PC-9 (cell line): ENCODE results near the gene ARHGEF33. TPM values are rescaled to one million over a fixed set of nuclear protein-coding genes. Genes with fewer than 3 reads are reported as not detected.
A peak's percentile ranks its signal among the peaks of the same experiment; 100 is the strongest.

ENCODE experiments used
- BruUV-seq: library from RNA; stranded (reverse); fragments of 400-500 nt; replicated peaks from 2 replicates; lab custom pipeline; 2021; lab: Mats Ljungman, UMichigan
- CTCF ChIA-PET: fragments of 300-600 bp; sonication (Branson Sonifier 250); formaldehyde crosslinking; loops from one replicate; lab custom pipeline; 2022; ENCODE audit warnings: antibody characterized with exemption; lab: Charles Lee
- POLR2A ChIA-PET: fragments of 300-600 bp; sonication (Branson Sonifier 250); formaldehyde crosslinking; loops from one replicate; lab custom pipeline; 2022; ENCODE audit warnings: antibody characterized with exemption; ENCODE audit not compliant: unreplicated experiment; lab: Charles Lee
- DNase-seq, 2 experiments: peaks; one replicate each; pipeline versions ENCODE4 v3.0.0 to v3.0.0-alpha.2; 2015 to 2022; ENCODE audit warnings: mixed read lengths in 1 of 2
- H2AFZ ChIP-seq: fragments of 200-600 bp; sonication (generic); 2 replicates; pipeline ENCODE4 v1.8.1; 2017; ENCODE audit warnings: antibody characterized with exemption
- H3F3A ChIP-seq: fragments of 200-600 bp; sonication (generic); 2 replicates; pipeline ENCODE4 v1.8.1; 2017; ENCODE audit warnings: antibody characterized with exemption, mild to moderate bottlenecking, low read depth; ENCODE audit not compliant: insufficient read depth
- H3K27ac ChIP-seq: fragments of 200-600 bp; sonication (generic); 2 replicates; pipeline ENCODE4 v1.6.1; 2016; ENCODE audit warnings: mixed run types
- H3K27me3 ChIP-seq: fragments of 200-600 bp; sonication (generic); 2 replicates; pipeline ENCODE4 v1.6.1; 2016; ENCODE audit warnings: low read depth, mixed run types; ENCODE audit not compliant: insufficient read depth
- H3K36me3 ChIP-seq: fragments of 200-600 bp; sonication (generic); 2 replicates; pipeline ENCODE4 v1.6.1; 2016; ENCODE audit warnings: low read depth, mixed run types
- H3K4me1 ChIP-seq: fragments of 200-600 bp; sonication (generic); replicated peaks from 2 replicates; pipeline ENCODE4 v1.6.1; 2016; ENCODE audit warnings: mixed run types; ENCODE audit not compliant: insufficient read depth
- H3K4me2 ChIP-seq: fragments of 200-600 bp; sonication (generic); 2 replicates; pipeline ENCODE4 v1.6.1; 2017; ENCODE audit warnings: mixed run types
- H3K4me3 ChIP-seq: fragments of 200-600 bp; sonication (generic); 2 replicates; pipeline ENCODE4 v1.6.1; 2016; ENCODE audit warnings: mixed run types
- H3K79me2 ChIP-seq: fragments of 200-600 bp; sonication (generic); 2 replicates; pipeline ENCODE4 v1.6.1; 2017; ENCODE audit warnings: low read depth, mixed run types
- H3K9me2 ChIP-seq: fragments of 200-600 bp; sonication (generic); 2 replicates; pipeline ENCODE4 v1.8.1; 2017; ENCODE audit warnings: mild to moderate bottlenecking; ENCODE audit not compliant: insufficient read depth
- H3K9me3 ChIP-seq: fragments of 200-600 bp; sonication (generic); 2 replicates; pipeline ENCODE4 v1.8.1; 2016; ENCODE audit warnings: low read depth; ENCODE audit not compliant: insufficient read depth
- H4K20me1 ChIP-seq: fragments of 200-600 bp; sonication (generic); 2 replicates; pipeline ENCODE4 v1.8.1; 2017; ENCODE audit not compliant: insufficient read depth
- EZH2 ChIP-seq: fragments of 200-600 bp; sonication (generic); IDR thresholded peaks from 2 replicates; pipeline ENCODE4 v1.8.0; 2017; ENCODE audit warnings: antibody characterized with exemption, low read depth
- intact Hi-C: fragments of 100-400 bp; cut with micrococcal nuclease; formaldehyde crosslinking; loops from one replicate; pipeline ENCODE4 v1.10.0; 2022; ENCODE audit not compliant: unreplicated experiment
- total RNA-seq: library from RNA; stranded (reverse); gene quantifications from 2 replicates; pipeline ENCODE4 v1.2.3, GENCODE V29; 2021
- TF ChIP-seq, protein P1 (sequence below): fragments of 200-600 bp; sonication (generic); conservative IDR thresholded peaks from 2 replicates; pipeline ENCODE4 v1.6.1; 2017; ENCODE audit warnings: mixed run types, antibody characterized with exemption, mild to moderate bottlenecking, moderate library complexity

Gene ARHGEF33
- total RNA-seq, 1 experiment from 2014 or later: 1.0 TPM

DNA sequence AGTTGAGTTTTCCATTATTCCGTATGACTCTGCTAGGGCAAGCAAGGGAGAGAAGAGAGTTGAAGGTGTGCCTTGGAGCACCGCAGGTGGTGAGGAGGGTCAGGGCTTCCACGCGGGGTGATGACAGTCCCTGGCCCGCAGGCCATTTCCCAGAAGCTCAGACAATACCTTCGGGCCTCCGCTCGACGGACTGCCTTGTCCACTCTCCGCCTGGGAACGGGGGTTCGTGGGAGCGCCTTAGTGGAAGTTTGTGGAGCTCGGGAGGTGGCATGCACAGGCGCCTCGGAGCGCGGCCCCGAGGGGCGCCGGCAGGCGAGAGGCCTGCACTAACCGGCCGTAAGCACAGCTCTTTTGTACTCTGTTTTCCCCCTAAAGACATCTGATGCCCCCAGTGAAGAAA lies 69.8 kb downstream of the ARHGEF33 start:
- no peak overlapping the region for H3K4me3 ChIP-seq
- no peaks in the 10 kb centered on the region for H3K9me2 ChIP-seq
- no TSS peak for BruUV-seq
- no peak overlapping the region for H3K4me2 ChIP-seq
- no peaks in the 10 kb centered on the region for H4K20me1 ChIP-seq
- no peaks in the 10 kb centered on the region for H3K27me3 ChIP-seq
- intact Hi-C loops: no loop called here
- H3K9me3 ChIP-seq: no peaks in the 10 kb centered on the region
- CTCF ChIA-PET: interaction anchor here (1.2 kb wide), 1 partner anchor 12 kb away, joined by 3 read pairs; no protein-coding TSS in a partner anchor
- H3K27ac ChIP-seq: no peak overlapping the region
- no peak overlapping the region for H2AFZ ChIP-seq
- no peaks in the 10 kb centered on the region for H3K36me3 ChIP-seq
- TF ChIP-seq, protein P1, sequence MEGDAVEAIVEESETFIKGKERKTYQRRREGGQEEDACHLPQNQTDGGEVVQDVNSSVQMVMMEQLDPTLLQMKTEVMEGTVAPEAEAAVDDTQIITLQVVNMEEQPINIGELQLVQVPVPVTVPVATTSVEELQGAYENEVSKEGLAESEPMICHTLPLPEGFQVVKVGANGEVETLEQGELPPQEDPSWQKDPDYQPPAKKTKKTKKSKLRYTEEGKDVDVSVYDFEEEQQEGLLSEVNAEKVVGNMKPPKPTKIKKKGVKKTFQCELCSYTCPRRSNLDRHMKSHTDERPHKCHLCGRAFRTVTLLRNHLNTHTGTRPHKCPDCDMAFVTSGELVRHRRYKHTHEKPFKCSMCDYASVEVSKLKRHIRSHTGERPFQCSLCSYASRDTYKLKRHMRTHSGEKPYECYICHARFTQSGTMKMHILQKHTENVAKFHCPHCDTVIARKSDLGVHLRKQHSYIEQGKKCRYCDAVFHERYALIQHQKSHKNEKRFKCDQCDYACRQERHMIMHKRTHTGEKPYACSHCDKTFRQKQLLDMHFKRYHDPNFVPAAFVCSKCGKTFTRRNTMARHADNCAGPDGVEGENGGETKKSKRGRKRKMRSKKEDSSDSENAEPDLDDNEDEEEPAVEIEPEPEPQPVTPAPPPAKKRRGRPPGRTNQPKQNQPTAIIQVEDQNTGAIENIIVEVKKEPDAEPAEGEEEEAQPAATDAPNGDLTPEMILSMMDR: no peak
- no peak for TF ChIP-seq EZH2
- no peaks in the 10 kb centered on the region for H3K4me1 ChIP-seq
- no peaks in the 10 kb centered on the region for H3F3A ChIP-seq
- POLR2A ChIA-PET: interaction anchor here (0.9 kb wide), 1 partner anchor 208 kb away, joined by 7 read pairs; no protein-coding TSS in a partner anchor
- no peaks in the 10 kb centered on the region for H3K79me2 ChIP-seq
- no peak for DNase-seq

DNA sequence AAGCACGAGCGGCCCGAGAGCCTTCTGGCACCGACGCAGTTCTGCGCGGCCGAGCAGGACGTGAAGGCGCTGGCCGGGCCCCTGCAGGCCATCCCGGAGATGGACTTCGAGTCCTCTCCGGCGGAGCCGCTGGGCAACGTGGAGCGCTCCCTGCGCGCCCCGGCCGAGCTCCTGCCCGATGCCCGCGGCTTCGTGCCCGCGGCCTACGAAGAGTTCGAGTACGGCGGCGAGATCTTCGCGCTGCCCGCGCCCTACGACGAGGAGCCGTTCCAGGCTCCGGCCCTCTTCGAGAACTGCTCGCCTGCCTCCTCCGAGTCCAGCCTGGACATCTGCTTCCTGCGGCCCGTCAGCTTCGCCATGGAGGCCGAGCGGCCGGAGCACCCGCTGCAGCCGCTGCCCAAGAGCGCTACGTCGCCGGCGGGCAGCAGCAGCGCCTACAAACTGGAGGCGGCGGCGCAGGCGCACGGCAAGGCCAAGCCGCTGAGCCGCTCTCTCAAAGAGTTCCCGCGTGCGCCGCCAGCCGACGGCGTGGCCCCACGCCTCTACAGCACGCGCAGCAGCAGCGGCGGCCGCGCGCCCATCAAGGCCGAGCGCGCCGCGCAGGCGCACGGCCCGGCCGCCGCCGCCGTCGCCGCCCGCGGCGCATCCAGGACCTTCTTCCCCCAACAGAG lies 70.4 kb downstream of the ARHGEF33 start:
- Histone ChIP-seq H3K27ac (no peak overlapping the region), H3K36me3 (no peaks in the 10 kb centered on the region), H3K9me3 (no peaks in the 10 kb centered on the region), H3K4me3 (no peak overlapping the region), H3K9me2 (no peaks in the 10 kb centered on the region), H3K4me1 (no peaks in the 10 kb centered on the region), H3K27me3 (no peaks in the 10 kb centered on the region), H3F3A (no peaks in the 10 kb centered on the region), H4K20me1 (no peaks in the 10 kb centered on the region), H2AFZ (no peak overlapping the region), H3K79me2 (no peaks in the 10 kb centered on the region), H3K4me2 (no peak overlapping the region)
- TF ChIP-seq, protein P1: no peak
- no peak for TF ChIP-seq EZH2
- ChIA-PET POLR2A (interaction anchor here (0.9 kb wide), 1 partner anchor 209 kb away, joined by 7 read pairs; no protein-coding TSS in a partner anchor), CTCF (interaction anchor here (1.2 kb wide), 1 partner anchor 12 kb away, joined by 3 read pairs; no protein-coding TSS in a partner anchor)
- peak in 1 of 2 experiments; percentile 64 for DNase-seq
- BruUV-seq: no TSS peak
- intact Hi-C loops: no loop called here

DNA sequence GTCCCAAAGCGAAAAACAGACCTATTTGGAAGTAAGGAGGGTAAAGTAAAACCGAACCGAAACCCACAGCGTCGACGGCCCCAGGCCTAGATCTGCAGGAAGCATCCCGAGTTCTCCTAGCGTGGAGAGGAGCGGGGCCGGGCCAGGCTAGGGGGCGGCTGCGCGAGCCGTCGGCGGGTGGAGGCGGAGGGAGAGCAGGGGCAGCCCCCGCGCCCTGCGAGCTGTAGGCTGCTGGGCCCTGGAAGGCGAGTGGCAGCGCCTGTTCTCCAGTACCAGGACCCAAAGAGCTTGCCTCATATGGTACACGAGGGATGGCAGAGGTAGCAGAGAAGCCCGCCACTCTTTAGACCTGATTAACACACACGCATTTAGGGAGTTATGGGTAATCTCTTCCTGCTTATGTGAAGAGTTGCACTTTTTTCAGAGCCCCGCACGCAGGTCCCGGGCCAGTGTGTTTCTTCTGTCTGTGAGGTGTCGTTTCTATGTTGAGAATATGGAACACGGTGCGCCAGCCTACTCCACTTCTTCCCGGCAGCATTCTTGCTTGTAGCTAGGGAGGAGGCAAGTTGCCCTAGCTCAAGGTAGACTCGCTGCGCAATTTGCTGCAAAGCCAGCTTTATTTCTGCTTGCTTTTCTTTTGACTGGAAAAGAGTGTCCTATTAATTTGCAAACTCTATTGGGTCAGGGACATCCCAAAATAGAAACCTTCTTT lies 71.1 kb downstream of the ARHGEF33 start:
- no TSS peak for BruUV-seq
- H2AFZ ChIP-seq: no peak overlapping the region
- no peak overlapping the region for H3K4me2 ChIP-seq
- no peaks in the 10 kb centered on the region for H3K79me2 ChIP-seq
- H3K4me3 ChIP-seq: no peak overlapping the region
- no peaks in the 10 kb centered on the region for H3K9me3 ChIP-seq
- intact Hi-C loops: no loop called here
- H3K9me2 ChIP-seq: no peaks in the 10 kb centered on the region
- H3F3A ChIP-seq: no peaks in the 10 kb centered on the region
- no peaks in the 10 kb centered on the region for H3K36me3 ChIP-seq
- no peaks in the 10 kb centered on the region for H4K20me1 ChIP-seq
- H3K27ac ChIP-seq: no peak overlapping the region
- TF ChIP-seq, protein P1: no peak
- no peak for TF ChIP-seq EZH2
- no peaks in the 10 kb centered on the region for H3K4me1 ChIP-seq
- ChIA-PET CTCF (interaction anchor here (1.2 kb wide), 1 partner anchor 13 kb away, joined by 3 read pairs; no protein-coding TSS in a partner anchor), POLR2A (no interaction called here)
- no peak for DNase-seq
- no peaks in the 10 kb centered on the region for H3K27me3 ChIP-seq
